ENCODE measurements around the gene XRCC4.
"Not testable (repeated sequence)": the region's sequence is repeated elsewhere in the genome, so short reads cannot be mapped to it uniquely, and the experiment has no call there.

The XRCC4 gene

GRCh38 chr5:83355482-83356014 is 278.2 kb downstream of the XRCC4 start:
- not testable (repeated sequence) for DNase-seq

GRCh38 chr5:83357621-83358231 is 280.4 kb downstream of the XRCC4 start:
- DNase-seq: no peak

GRCh38 chr5:83360573-83360972 is 283.2 kb downstream of the XRCC4 start:
- DNase-seq: no peak

DNA sequence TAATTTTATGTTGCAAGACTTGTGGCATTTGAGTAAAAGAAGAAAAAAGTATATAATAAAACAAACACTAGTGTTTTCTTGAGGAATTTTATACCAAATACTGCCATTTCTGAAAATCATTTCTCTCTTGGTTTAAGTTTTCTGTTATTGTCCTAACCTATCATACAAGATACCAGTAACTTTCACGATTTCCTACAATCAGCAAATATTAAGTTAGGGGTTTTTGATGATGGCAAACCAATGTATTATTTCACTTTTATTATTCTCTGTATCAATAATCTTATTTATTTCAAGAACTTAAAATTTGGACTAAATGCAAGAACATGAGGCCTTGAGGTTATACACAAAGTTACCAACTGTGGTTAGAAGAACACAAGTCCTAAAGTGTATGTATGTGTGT is 285.2 kb downstream of the XRCC4 start:
- no peak for DNase-seq

- no peak for DNase-seq
These were observed 286.0 kb downstream of the XRCC4 start for GRCh38 chr5:83363111-83363885.

- DNase-seq: no peak
These were observed 286.5 kb downstream of the XRCC4 start for GRCh38 chr5:83363886-83364275.

- DNase-seq: no peak
These were observed 287.3 kb downstream of the XRCC4 start for GRCh38 chr5:83364312-83365299.

DNA sequence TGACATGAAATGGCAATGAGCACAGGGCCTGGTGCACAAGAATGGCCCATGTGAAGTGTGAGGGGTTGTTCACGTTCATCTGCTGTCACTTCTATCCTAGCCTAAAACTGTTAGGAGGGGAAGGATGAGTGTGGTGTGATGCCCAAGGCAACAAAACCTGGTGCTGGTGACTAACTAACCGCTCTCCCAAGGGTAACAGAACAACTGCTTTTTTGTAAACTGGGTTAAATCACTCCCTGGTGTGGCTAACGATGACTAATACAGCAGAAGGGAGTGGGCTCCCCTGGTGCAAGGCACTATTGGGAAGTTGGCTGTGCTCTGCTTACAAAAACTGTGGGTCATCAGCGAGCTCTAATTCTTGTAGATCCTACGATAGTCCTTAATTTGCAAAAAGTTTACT is 291.0 kb downstream of the XRCC4 start:
- DNase-seq: no peak

DNA sequence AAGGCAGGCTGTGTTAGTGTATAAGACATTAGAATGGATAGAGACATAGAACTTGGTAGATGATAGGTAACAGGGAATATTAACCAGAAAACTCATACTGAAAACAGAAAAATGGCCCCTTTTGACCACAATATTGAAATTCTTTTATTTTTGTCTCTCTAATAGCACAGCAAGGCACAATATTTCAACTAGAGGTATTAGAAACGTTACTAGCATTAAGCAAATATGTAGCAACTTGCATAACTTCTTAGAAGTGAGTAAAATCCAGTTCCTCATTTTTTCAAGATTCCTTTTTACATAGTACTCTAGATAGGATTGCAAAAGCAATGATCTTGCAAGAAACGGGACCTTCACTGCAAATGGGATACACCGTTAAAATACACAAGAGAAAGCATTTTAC is 291.5 kb downstream of the XRCC4 start:
- no peak for DNase-seq

- no peak for DNase-seq
These were observed 293.6 kb downstream of the XRCC4 start for GRCh38 chr5:83370957-83371356.

- DNase-seq: no peak
These were observed 294.4 kb downstream of the XRCC4 start for GRCh38 chr5:83371726-83372125.

DNA sequence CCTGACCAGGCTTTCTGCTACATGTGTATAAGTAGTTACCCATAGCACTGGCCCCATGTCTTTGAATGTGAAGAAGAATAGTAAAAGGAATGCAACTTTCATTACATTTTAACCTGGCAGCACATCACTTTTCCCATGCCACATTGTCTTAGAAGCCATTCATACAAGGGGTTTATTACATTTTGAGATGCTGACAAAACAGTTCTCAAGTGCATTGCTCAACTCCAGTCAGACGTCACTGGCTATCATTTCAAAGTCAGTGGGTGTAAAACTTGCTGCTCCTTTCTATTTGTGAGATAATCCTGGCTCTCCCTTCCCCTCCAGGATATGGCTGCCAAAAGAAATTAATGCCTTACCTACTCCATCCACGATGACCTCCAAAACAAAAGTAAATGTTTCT is 297.2 kb downstream of the XRCC4 start:
- no peak for DNase-seq

DNA sequence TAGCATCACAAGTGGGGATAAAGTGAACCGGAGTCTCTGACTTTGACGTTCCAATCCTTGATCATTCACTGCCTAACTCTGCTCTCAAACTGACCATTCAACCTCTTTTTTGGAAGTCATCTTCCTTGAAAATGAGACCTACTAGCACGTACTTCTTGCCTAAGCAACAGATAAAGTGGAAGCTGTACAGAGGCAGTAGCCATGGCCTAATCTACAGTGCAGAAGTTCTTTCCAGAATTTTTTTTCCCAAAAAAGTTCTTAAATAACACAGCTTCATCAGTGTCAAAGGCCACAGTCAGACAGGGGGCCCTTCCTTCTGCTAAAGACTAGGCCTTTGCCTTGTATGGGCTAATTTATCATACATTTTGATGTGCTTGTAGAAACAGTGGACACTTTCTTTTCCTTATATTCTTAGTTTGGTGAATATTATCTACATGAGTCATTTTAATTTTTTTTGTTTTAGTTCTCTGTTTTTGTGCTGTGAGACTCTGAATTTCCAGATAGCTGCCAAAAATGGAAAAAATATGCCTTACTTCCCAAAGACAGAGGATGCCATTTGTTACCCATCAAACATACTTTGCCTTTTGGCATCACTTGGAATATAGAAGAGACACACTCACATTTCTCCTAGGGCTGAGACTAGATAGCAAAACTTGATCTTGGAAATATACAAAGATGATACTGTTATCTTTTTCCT is 297.9 kb downstream of the XRCC4 start:
- DNase-seq: no peak

- no peak for DNase-seq
These were observed 299.1 kb downstream of the XRCC4 start for GRCh38 chr5:83376461-83376860.

GRCh38 chr5:83377131-83377865 is 300.0 kb downstream of the XRCC4 start:
- DNase-seq: no peak

DNA sequence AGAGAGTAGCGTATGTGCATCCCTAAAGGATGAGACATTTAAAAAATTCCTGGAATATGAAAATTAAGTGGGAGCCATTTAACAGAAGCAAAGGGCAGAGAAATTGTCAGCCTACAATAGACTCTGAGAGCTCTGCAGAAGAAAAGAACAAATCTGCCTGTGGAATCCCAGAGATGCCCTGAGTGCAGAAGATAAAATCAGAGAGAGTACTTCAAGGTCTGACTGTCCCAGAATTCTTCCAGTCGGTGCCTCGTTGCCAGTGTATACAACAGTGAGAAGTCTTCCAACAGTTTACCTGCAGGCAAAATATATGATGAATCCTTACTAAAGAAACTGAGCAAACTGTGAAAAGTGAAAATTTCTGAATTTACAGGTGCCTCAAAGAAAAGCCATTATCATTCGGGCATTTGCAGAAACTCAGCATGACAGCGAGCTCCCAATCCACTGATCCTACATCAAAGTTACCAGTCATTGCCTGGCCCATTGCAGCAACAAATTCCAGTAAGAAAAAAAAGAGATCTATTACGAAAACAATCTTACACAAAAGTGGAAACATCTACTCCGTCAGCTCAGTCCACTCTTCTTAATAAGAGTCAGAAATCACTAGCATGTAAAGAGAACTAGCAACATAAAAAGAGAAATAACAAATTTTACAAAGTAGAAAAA is 301.4 kb downstream of the XRCC4 start:
- DNase-seq: no peak

DNA sequence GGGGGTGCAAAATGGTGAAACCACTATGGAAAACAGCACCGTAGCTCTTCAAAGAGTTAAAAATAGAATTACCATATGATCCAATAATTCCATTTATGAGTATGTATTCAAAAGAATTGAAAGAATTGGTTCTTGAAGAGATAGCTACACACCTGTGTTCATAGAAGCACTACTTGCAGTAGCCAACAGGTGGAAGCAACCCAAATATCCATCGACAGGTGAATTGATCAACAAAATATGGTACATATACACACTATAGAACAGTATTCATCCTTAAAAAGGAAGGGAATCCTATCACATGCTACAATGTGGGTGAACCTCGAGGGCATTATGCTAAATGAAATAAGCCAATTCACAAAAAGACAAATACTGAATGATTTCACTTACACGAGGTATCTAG is 308.5 kb downstream of the XRCC4 start:
- no peak for DNase-seq

GRCh38 chr5:83387041-83387440 is 309.7 kb downstream of the XRCC4 start:
- no peak for DNase-seq

DNA sequence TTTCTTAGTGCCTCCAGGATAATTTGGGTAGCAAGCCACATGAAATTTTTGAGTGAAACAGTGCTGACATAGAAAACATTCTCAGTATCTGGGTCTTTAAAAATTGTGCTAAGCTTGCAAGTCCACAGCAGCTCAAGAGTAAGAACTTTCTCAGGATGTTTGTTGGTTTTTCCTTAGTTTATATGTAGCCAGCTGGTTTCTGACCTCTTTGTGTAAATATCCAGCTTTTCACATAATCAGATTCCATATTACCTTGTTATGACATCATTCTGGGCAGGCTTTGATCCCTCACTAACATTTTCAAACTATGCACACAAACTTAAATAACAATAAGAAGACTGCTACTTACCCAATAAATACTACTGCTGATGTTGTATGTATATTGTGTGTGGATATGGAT is 311.3 kb downstream of the XRCC4 start:
- no peak for DNase-seq

DNA sequence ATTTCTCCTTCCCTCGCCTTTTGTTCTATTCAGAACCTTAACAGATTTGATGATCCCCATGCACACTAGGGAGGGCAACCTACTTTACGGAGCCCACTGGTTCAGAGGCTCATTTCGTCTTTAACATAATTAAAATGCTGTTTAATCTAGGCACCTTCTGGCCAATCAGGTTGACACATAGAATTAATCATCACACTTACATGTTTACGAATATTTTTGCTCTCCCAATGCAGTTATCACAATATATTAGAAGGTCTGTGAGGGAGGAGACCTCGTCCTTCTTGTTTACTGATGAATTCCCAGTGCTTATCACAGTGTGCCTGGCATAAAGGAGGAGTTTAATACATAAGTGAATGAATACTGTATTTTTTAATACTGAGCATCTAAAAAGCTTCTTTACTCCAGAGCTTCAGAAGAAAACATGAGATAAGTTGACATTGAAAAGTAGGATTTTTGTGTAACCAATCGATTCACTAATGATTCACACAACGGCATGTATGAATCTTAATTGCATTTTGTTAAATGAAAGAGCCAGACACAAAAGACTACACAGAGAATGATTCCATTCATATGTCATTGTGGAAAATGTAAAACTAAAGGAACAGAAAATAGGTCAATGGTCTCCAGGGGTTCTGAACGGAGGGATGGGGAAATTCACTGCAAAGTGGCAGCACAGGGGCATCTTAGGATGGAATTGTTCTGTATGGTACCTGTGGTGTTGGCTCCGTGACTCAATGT is 315.6 kb downstream of the XRCC4 start:
- DNase-seq: no peak

DNA sequence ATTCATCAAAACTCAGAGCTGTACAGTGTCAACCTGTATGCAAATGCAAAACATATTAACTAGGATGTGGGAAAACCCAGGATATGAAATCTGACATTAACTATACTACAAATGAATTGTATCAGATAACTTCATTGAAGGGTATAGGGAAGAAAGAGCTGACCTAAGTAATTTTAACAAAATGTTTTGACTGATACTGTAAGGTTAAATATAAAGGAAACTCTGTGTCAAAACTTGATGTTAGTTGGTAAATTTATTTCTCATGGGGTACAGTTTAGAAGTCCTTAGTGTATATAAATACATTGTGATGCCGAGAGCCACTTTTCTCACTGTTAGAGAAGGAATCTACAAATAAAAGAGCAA is 316.1 kb downstream of the XRCC4 start:
- DNase-seq: no peak
